Peyer's patch (tissue), 4 donors: ENCODE data around the gene DIS3L. TPM values are rescaled to one million over a fixed set of nuclear protein-coding genes. Genes with fewer than 3 reads are reported as not detected.
A peak's percentile ranks its signal among the peaks of the same experiment; 100 is the strongest.
"Not testable (repeated sequence)": the region's sequence is repeated elsewhere in the genome, so short reads cannot be mapped to it uniquely, and the experiment has no call there.

Source experiments
- DNase-seq, 3 donors: peaks; one replicate each; pipeline ENCODE4 v3.0.0-alpha.2; 2017 to 2019
- H3K27ac ChIP-seq, 4 donors: fragments of 200-600 bp; sonication (generic); one replicate each; pipeline ENCODE4 v1.5.1; 2016 to 2019
- H3K27me3 ChIP-seq, 2 donors: fragments of 200-600 bp; sonication (generic); one replicate each; pipeline ENCODE4 v1.5.1; 2019
- H3K36me3 ChIP-seq, 3 donors: fragments of 200-600 bp; sonication (generic); one replicate each; pipeline ENCODE4 v1.5.1; 2016 to 2019
- H3K4me1 ChIP-seq, 4 donors: fragments of 200-600 bp; sonication (generic); one replicate each; pipeline ENCODE4 v1.5.1; 2016 to 2019
- H3K4me3 ChIP-seq, 4 donors: fragments of 200-600 bp; sonication (generic); 1 replicate in 3 of 4; 2 replicates in 1 of 4; pipeline ENCODE4 v1.5.1; 2016 to 2019; ENCODE audit warnings: mild to moderate bottlenecking in 1 of 4
- H3K9me3 ChIP-seq, 4 donors: fragments of 200-600 bp; sonication (generic); one replicate each; pipeline ENCODE4 v1.5.1; 2016 to 2019; ENCODE audit warnings: mild to moderate bottlenecking in 1 of 4
- POLR2A ChIP-seq, 2 donors: fragments of 450-650 bp; IDR thresholded peaks; one replicate each; pipeline ENCODE4 v1.5.1; 2017; ENCODE audit warnings: antibody characterized with exemption in 2 of 2, mild to moderate bottlenecking in 2 of 2, moderate library complexity in 2 of 2
- total RNA-seq, 4 donors: library from RNA; depleted of rRNA; stranded (reverse); fragments of >200 nt; gene quantifications; one replicate each; pipeline ENCODE4 v1.1.0, GENCODE V29; 2016
- TF ChIP-seq, protein P1 (sequence below), 6 experiments: fragments of 450-650 bp in 4 of 6; fragments of 200-600 bp in 2 of 6; sonication (generic) in 1 of 6; IDR thresholded peaks; one replicate each; pipeline ENCODE4 v1.5.1; 2017 to 2019; ENCODE audit warnings: antibody characterized with exemption in 6 of 6, mild to moderate bottlenecking in 3 of 6, moderate library complexity in 1 of 6

DIS3L gene
- total RNA-seq, 4 donors from 2014 or later, result 10.9 to 44.6 (median 30.0) TPM

DNA sequence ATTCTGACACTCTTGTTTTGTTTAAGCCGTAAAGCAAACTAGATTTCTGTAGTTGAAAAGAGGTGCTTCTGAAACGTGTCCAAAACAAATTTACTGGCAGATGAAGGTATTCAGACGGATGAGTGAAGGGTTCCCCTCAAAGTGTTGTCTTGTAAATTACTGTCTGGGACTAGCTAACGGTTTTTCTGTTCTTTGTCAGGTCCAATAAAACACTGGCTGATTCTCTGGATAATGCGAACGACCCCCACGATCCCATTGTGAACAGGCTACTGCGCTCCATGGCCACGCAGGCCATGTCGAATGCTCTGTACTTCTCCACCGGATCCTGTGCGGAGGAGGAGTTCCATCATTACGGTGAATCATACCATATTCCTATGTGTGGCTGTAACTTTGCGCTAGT lies 35.4 kb downstream of the DIS3L start:
- Histone ChIP-seq H3K4me3 (no peak overlapping the region), H3K4me1 (no peaks in the 10 kb centered on the region), H3K36me3 (peaks cover 0 to 99% (median 0%) of the 10 kb centered on the region in 3 donors), H3K9me3 (no peaks in the 10 kb centered on the region), H3K27me3 (no peaks in the 10 kb centered on the region), H3K27ac (no peak overlapping the region)
- TF ChIP-seq, protein P1, sequence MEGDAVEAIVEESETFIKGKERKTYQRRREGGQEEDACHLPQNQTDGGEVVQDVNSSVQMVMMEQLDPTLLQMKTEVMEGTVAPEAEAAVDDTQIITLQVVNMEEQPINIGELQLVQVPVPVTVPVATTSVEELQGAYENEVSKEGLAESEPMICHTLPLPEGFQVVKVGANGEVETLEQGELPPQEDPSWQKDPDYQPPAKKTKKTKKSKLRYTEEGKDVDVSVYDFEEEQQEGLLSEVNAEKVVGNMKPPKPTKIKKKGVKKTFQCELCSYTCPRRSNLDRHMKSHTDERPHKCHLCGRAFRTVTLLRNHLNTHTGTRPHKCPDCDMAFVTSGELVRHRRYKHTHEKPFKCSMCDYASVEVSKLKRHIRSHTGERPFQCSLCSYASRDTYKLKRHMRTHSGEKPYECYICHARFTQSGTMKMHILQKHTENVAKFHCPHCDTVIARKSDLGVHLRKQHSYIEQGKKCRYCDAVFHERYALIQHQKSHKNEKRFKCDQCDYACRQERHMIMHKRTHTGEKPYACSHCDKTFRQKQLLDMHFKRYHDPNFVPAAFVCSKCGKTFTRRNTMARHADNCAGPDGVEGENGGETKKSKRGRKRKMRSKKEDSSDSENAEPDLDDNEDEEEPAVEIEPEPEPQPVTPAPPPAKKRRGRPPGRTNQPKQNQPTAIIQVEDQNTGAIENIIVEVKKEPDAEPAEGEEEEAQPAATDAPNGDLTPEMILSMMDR (IDR thresholded peaks at IDR 0.05), result no peak
- no peak for TF ChIP-seq POLR2A (IDR thresholded peaks at IDR 0.05)
- DNase-seq, result no peak

DNA sequence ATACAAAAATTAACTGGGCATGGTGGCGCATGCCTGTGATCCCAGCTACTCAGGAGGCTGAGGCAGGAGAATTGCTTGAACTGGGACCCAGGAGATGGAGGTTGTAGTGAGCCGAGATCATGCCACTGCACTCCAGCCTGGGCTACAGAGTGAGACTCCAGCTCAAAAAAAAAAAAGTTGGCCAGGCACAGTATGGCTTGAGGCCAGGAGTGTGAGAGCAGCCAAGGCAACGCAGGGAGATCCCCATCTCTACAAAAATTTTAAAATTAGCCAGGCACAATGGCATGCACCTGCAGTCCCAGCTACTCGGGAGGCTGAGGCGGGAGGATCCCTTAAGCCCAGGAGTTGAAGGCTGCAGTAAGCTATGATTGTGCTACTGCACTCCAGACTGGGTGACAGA lies 55.2 kb downstream of the DIS3L start:
- H3K9me3 ChIP-seq, H3K27ac ChIP-seq, H3K27me3 ChIP-seq, H3K4me1 ChIP-seq, DNase-seq, H3K4me3 ChIP-seq: not testable (repeated sequence)
- H3K36me3 ChIP-seq, result peaks cover 0 to 24% (median 0%) of the 10 kb centered on the region in 3 donors

DNA sequence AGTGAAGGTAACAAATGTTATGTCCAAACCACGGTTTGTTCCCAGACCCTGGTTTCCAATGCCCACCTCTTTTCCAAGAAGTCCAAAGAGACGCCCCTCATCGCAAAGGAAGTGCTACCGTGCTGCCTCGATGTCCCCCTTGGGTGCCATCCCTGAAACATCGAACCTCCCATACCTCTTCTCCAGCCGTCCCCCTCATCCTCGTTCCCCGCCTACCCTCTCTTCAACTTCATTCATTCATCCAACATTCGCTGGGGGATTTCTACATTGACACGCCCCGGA lies 62.6 kb downstream of the DIS3L start:
- Histone ChIP-seq H3K27me3 (no peaks in the 10 kb centered on the region), H3K4me3 (peak overlapping the region; percentile 48 to 80 (median 69)), H3K36me3 (no peaks in the 10 kb centered on the region), H3K27ac (peak overlapping the region; percentile 61 to 83 (median 78)), H3K9me3 (no peaks in the 10 kb centered on the region), H3K4me1 (no peaks in the 10 kb centered on the region)
- TF ChIP-seq, protein P1 (IDR thresholded peaks at IDR 0.05), result no peak
- no peak for TF ChIP-seq POLR2A (IDR thresholded peaks at IDR 0.05)
- DNase-seq, result no peak

DNA sequence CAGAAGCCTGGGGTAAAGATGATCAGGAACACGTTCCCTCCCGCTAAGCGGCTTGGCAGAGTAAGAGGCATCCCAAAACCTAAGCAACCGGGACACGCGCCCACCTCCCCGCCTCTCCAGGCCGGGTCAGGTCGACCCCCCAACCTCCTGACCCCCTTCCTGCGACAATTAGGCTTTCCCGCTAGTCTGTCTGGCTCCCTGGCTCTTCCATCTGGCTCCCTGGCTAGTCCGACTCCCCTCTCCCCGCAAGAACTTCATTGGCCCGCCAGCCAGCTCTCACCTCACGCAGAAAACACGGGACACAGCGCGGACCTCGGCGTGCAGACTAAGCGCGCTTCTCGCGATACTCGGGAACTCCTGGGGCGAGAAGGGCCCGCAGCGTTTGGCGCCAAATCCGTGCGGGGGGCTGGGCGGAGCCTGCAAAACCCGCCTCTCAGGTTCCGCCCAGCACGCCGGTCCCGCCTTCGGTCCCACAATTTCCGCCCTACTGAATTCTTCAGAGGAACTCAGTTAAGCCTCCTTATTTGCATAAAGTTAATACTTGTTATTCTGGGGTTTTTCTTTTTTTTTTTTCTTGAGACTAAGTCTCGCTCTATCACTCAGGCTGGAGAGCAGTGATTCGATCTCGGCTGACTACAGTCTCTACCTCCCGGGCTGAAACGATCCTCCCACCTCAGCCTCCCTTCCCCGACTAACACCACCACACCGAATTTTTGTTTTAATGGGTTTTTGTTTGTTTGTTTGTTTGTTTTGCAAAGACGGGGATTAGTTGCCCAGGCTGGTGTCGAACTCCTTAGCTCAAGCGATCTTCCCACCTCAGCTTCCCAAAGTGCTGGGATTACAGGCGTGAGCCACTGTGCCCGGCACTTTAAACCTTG lies 63.2 kb downstream of the DIS3L start, which contains the start of gene TIPIN:
Gene TIPIN (minus strand): TSS at position 327 of the 878 bp plus-strand sequence. CDS start 3,738 bp downstream, outside the sequence.
- Histone ChIP-seq H3K4me1 (no peaks in the 10 kb centered on the region), H3K36me3 (no peaks in the 10 kb centered on the region), H3K9me3 (no peaks in the 10 kb centered on the region), H3K4me3 (peak within 1 kb of the TSS; percentile 48 to 80 (median 69)), H3K27me3 (no peaks in the 10 kb centered on the region), H3K27ac (peak within 1 kb of the TSS; percentile 61 to 83 (median 78))
- peak; percentile 20 to 33 for TF ChIP-seq POLR2A (IDR thresholded peaks at IDR 0.05)
- TF ChIP-seq, protein P1 (IDR thresholded peaks at IDR 0.05), result no peak
- peak; percentile 96 to 99 (median 97) for DNase-seq

DNA sequence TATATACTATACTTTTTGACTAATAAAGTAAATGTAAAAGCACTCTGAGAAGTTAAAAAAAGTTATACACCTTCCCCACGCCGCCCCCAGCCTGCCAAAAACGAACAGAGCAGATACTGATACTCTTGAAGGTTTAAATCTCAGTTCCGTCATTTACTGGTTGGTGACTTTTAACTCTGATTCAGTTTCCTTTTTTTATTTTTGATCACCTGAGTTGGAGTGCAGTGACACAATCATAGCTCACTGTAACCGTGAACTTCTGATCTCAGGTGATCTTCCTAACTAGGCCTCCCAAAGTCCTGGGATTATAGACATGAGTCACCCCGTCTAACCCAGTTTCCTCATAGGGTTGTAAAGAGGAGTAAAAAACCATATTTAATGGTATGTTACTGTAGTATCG lies 66.4 kb downstream of the DIS3L start:
- H3K27ac ChIP-seq, result peak overlapping the region in 2 of 4 donors; percentile 4 to 70
- H3K9me3 ChIP-seq, result no peaks in the 10 kb centered on the region
- H3K36me3 ChIP-seq, result no peaks in the 10 kb centered on the region
- no peak overlapping the region for H3K4me3 ChIP-seq
- TF ChIP-seq, protein P1 (IDR thresholded peaks at IDR 0.05), result no peak
- TF ChIP-seq POLR2A (IDR thresholded peaks at IDR 0.05), result no peak
- no peaks in the 10 kb centered on the region for H3K27me3 ChIP-seq
- DNase-seq, result peak in 1 of 3 donors; percentile 57
- H3K4me1 ChIP-seq, result no peaks in the 10 kb centered on the region

DNA sequence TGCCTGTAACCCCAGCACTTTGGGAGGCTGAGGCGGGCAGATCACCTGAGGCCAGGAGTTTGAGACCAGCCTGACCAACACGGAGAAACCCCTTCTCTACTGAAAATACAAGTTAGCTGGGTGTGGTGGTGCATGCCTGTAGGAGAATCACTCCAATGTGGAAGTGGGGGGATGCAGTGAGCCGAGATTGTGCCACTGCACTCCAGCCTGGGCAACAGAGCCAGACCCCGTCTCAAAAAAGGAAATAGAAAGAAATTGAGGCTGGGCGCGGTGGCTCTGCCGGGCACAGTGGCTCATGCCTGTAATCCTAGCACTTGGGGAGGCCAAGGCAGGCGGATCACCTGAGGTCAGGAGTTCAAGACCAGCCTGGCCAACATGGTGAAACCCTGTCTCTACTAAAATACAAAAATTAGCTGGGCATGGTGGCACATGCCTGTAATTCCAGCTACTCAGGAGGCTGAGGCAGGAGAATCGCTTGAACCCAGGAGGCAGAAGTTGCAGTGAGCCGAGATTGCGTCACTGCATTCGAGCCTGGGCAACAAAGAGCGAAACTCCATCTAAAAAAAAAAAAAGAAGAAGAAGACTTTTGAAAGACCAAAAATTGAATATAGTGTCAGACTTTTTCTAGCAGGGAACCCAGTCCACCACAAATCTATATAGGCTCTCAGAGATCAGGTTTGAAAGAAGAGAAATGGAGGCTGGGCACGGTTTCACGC lies 68.5 kb downstream of the DIS3L start:
- not testable (repeated sequence) for H3K4me1 ChIP-seq, H3K9me3 ChIP-seq, H3K27ac ChIP-seq, H3K36me3 ChIP-seq, DNase-seq, H3K4me3 ChIP-seq, H3K27me3 ChIP-seq
